HepG2 (cell line): ENCODE measurements around the gene DOC2A. TPM values are rescaled to one million over a fixed set of nuclear protein-coding genes. Genes with fewer than 3 reads are reported as not detected.

ENCODE experiments used
- ATAC-seq: fragments of 200-7000 bp; cut with Tn5 transposase; 3 replicates; pipeline ENCODE4 v1.9.1; 2020; ENCODE audit warnings: mild to moderate bottlenecking, moderate library complexity
- BruUV-seq: library from RNA; stranded (reverse); fragments of 400-500 nt; replicated peaks from 2 replicates; lab custom pipeline; 2021; lab: Mats Ljungman, UMichigan
- CTCF ChIA-PET: fragments of 300-600 bp; formaldehyde crosslinking; extraction: SDS; loops from one replicate; lab custom pipeline; 2021; ENCODE audit warnings: low total read pairs, inconsistent platforms, low intra/inter-chr PET ratio; lab: Yijun Ruan, JAX
- POLR2A ChIA-PET: fragments of 350-600 bp; sonication (Branson Sonifier 250); formaldehyde crosslinking; loops from one replicate; lab custom pipeline; 2020; ENCODE audit warnings: antibody characterized with exemption, inconsistent platforms; lab: Yijun Ruan, JAX
- DNase-seq: peaks from one replicate; pipeline ENCODE4 v3.0.0-alpha.2; 2015; ENCODE audit warnings: low spot score
- FAIRE-seq: peaks from 3 replicates; lab custom pipeline; 2011; peaks lifted over from hg19 to GRCh38; lab: Jason Lieb, UNC
- H2AFZ ChIP-seq: one replicate; pipeline ENCODE4 v1.6.1; 2011; ENCODE audit warnings: low read length, inconsistent platforms
- H3K27ac ChIP-seq: fragments of 300-600 bp; 3 replicates; pipeline ENCODE4 v1.8.0; 2011; ENCODE audit warnings: mixed run types, mild to moderate bottlenecking, mixed read lengths, low read length, inconsistent platforms; ENCODE audit not compliant: insufficient read depth; ENCODE audit errors: extremely low read length
- H3K27me3 ChIP-seq, 2 experiments: fragments of 200-600 bp in 1 of 2; 2 replicates in 1 of 2; 3 replicates in 1 of 2; pipeline versions ENCODE4 v1.6.0 to v1.8.0; 2011; ENCODE audit warnings: low read length in 2 of 2, mild to moderate bottlenecking in 2 of 2, moderate library complexity in 2 of 2, inconsistent platforms in 1 of 2; ENCODE audit not compliant: insufficient read depth in 2 of 2, control insufficient read depth in 1 of 2
- H3K36me3 ChIP-seq, 2 experiments: fragments of 200-600 bp in 1 of 2; replicated peaks in 1 of 2; 2 replicates in 1 of 2; 3 replicates in 1 of 2; pipeline versions ENCODE4 v1.5.1 to v1.8.0; 2011; ENCODE audit warnings: low read length in 2 of 2, inconsistent platforms in 1 of 2; ENCODE audit not compliant: insufficient read depth in 2 of 2, control insufficient read depth in 1 of 2
- H3K4me1 ChIP-seq: 2 replicates; pipeline ENCODE4 v1.5.1; 2012; ENCODE audit warnings: low read length, inconsistent platforms; ENCODE audit not compliant: insufficient read depth
- H3K4me2 ChIP-seq: 2 replicates; pipeline ENCODE4 v1.6.0; 2011; ENCODE audit warnings: low read depth, low read length, inconsistent platforms
- H3K4me3 ChIP-seq, 3 experiments: fragments of 200-600 bp in 1 of 3; sonication (generic), shearing (Covaris generic) in 1 of 3; replicated peaks in 1 of 3; 2 replicates each; pipeline ENCODE4 v1.5.1; 2011 to 2016; ENCODE audit warnings: low read length in 3 of 3, inconsistent platforms in 2 of 3, low read depth in 2 of 3, mild to moderate bottlenecking in 2 of 3, control low read depth in 1 of 3, mixed read lengths in 1 of 3; ENCODE audit not compliant: insufficient read depth in 1 of 3
- H3K79me2 ChIP-seq: one replicate; pipeline ENCODE4 v1.6.1; 2011; ENCODE audit warnings: low read length, inconsistent platforms; ENCODE audit not compliant: insufficient read depth
- H3K9ac ChIP-seq: 2 replicates; pipeline ENCODE4 v1.6.0; 2011; ENCODE audit warnings: mild to moderate bottlenecking, low read depth, low read length, inconsistent platforms; ENCODE audit not compliant: insufficient read depth
- H3K9me3 ChIP-seq: 2 replicates; pipeline ENCODE4 v1.5.1; 2012; ENCODE audit warnings: mild to moderate bottlenecking, low read length
- H4K20me1 ChIP-seq: 2 replicates; pipeline ENCODE4 v1.6.0; 2011; ENCODE audit warnings: inconsistent platforms, mild to moderate bottlenecking, low read length, moderate library complexity; ENCODE audit not compliant: insufficient read depth
- ADNP ChIP-seq: sonication (generic); formaldehyde crosslinking; IDR thresholded peaks from 2 replicates; pipeline ENCODE4 v1.4.0; 2020; ENCODE audit warnings: missing genetic modification reagents
- ATF7 ChIP-seq, 2 experiments: fragments of 450-650 bp in 1 of 2; sonication (generic) in 1 of 2; formaldehyde crosslinking in 1 of 2; IDR thresholded peaks; 2 replicates each; pipeline versions ENCODE4 v1.4.0 to v1.6.1; 2016 to 2020; ENCODE audit warnings: antibody characterized with exemption in 1 of 2, mild to moderate bottlenecking in 1 of 2, missing genetic modification reagents in 1 of 2
- CHCHD3 ChIP-seq: sonication (generic); formaldehyde crosslinking; IDR thresholded peaks from 2 replicates; pipeline ENCODE4 v1.8.0; 2022; ENCODE audit warnings: mild to moderate bottlenecking, missing genetic modification reagents, moderate library complexity
- GFI1 ChIP-seq: sonication (generic); formaldehyde crosslinking; IDR thresholded peaks from 2 replicates; pipeline ENCODE4 v1.5.0; 2020; ENCODE audit warnings: missing genetic modification reagents, mild to moderate bottlenecking, borderline replicate concordance
- KDM1A ChIP-seq: IDR thresholded peaks from 2 replicates; pipeline ENCODE4 v1.6.1; 2016; ENCODE audit warnings: missing compliant biosample characterization
- RCOR2 ChIP-seq: IDR thresholded peaks from 2 replicates; pipeline ENCODE4 v1.6.1; 2016; ENCODE audit warnings: missing biosample characterization, missing genetic modification reagents
- STAG1 ChIP-seq: sonication (generic); formaldehyde crosslinking; IDR thresholded peaks from 2 replicates; pipeline ENCODE4 v1.4.0; 2020; ENCODE audit warnings: missing genetic modification reagents
- STAT5B ChIP-seq: sonication (generic); formaldehyde crosslinking; IDR thresholded peaks from 2 replicates; pipeline ENCODE4 v1.4.0; 2020; ENCODE audit warnings: missing genetic modification reagents
- TARDBP ChIP-seq: sonication (generic); formaldehyde crosslinking; IDR thresholded peaks from 2 replicates; pipeline ENCODE4 v1.8.0; 2022; ENCODE audit warnings: mild to moderate bottlenecking, missing genetic modification reagents
- ZFX ChIP-seq: sonication (generic); formaldehyde crosslinking; IDR thresholded peaks from 2 replicates; pipeline ENCODE4 v1.4.0; 2020; ENCODE audit warnings: mild to moderate bottlenecking, low read depth, missing genetic modification reagents, moderate library complexity
- ZFY ChIP-seq: sonication (generic); formaldehyde crosslinking; IDR thresholded peaks from 2 replicates; pipeline ENCODE4 v1.4.0; 2020; ENCODE audit warnings: missing genetic modification reagents
- ZMYM3 ChIP-seq: sonication (generic); formaldehyde crosslinking; IDR thresholded peaks from 2 replicates; pipeline ENCODE4 v1.5.1; 2020; ENCODE audit warnings: mild to moderate bottlenecking, missing genetic modification reagents
- ZNF207 ChIP-seq: fragments of 450-650 bp; IDR thresholded peaks from 2 replicates; pipeline ENCODE4 v1.6.1; 2016; ENCODE audit warnings: antibody characterized with exemption, borderline replicate concordance
- ZNF331 ChIP-seq: sonication (generic); formaldehyde crosslinking; IDR thresholded peaks from 2 replicates; pipeline ENCODE4 v1.4.0; 2020; ENCODE audit warnings: missing genetic modification reagents
- ZNF451 ChIP-seq: sonication (generic); formaldehyde crosslinking; IDR thresholded peaks from 2 replicates; pipeline ENCODE4 v1.5.0; 2020; ENCODE audit warnings: mild to moderate bottlenecking, missing genetic modification reagents
- ZNF501 ChIP-seq: sonication (generic); formaldehyde crosslinking; IDR thresholded peaks from 2 replicates; pipeline ENCODE4 v1.5.1; 2020; ENCODE audit warnings: mild to moderate bottlenecking, moderate library complexity, missing genetic modification reagents
- ZNF629 ChIP-seq: sonication (generic); formaldehyde crosslinking; conservative IDR thresholded peaks from 2 replicates; pipeline ENCODE4 v1.5.0; 2020; ENCODE audit warnings: missing genetic modification reagents
- ZNF724P ChIP-seq: sonication (generic); formaldehyde crosslinking; IDR thresholded peaks from 2 replicates; pipeline ENCODE4 v1.8.0; 2022; ENCODE audit warnings: missing genetic modification reagents, borderline replicate concordance
- ZNF772 ChIP-seq: sonication (generic); formaldehyde crosslinking; IDR thresholded peaks from 2 replicates; pipeline ENCODE4 v1.5.0; 2020; ENCODE audit warnings: mild to moderate bottlenecking, missing genetic modification reagents
- ZSCAN20 ChIP-seq: sonication (generic); formaldehyde crosslinking; IDR thresholded peaks from 2 replicates; pipeline ENCODE4 v1.4.0; 2020; ENCODE audit warnings: missing genetic modification reagents, mild to moderate bottlenecking, borderline replicate concordance
- WGBS: methylation state at CpG from one replicate; pipeline ENCODE4 v1.1.6; 2017; ENCODE audit warnings: low lambda C conversion rate; 5-methylcytosine and 5-hydroxymethylcytosine counted together
- in situ Hi-C: cut with HindIII; loops from 2 replicates; pipeline ENCODE4 v1.10.0; 2017; ENCODE audit warnings: low pct_unique_long_range_greater_than_20kb; ENCODE audit not compliant: extremely low pct_ligation_motif_present
- intact Hi-C: fragments of 100-400 bp; cut with micrococcal nuclease; formaldehyde crosslinking; loops from one replicate; pipeline ENCODE4 v1.10.0; 2022; ENCODE audit not compliant: unreplicated experiment
- polyA plus RNA-seq, 8 experiments: library from polyadenylated mRNA; depleted of rRNA in 3 of 8; stranded (reverse) in 7 of 8; unstranded in 1 of 8; fragments of >200 nt; fragmentation: Illumina TruSeq in 4 of 8; extraction: Trizol in 4 of 8; gene quantifications; 2 replicates each; pipeline versions ENCODE4 v1.2.1 to v1.2.3, GENCODE V29; 2011 to 2016; ENCODE audit warnings: low read depth in 4 of 8, missing spikeins in 1 of 8, mixed read lengths in 1 of 8; ENCODE audit not compliant: insufficient read depth in 1 of 8
- total RNA-seq, 5 experiments: library from RNA; depleted of rRNA; stranded (reverse); fragments of >200 nt; fragmentation: Illumina TruSeq; extraction: Trizol; gene quantifications; 2 replicates each; pipeline ENCODE4 v1.2.3, GENCODE V29; 2016; ENCODE audit warnings: low read depth in 1 of 5
- TF ChIP-seq, protein P1 (sequence below): sonication (generic); formaldehyde crosslinking; IDR thresholded peaks from 2 replicates; pipeline ENCODE4 v1.9.0; 2021; ENCODE audit warnings: missing genetic modification reagents, borderline replicate concordance
- TF ChIP-seq, protein P2 (sequence below): sonication (generic); formaldehyde crosslinking; IDR thresholded peaks from 2 replicates; pipeline ENCODE4 v1.5.1; 2020; ENCODE audit warnings: missing genetic modification reagents, mild to moderate bottlenecking, borderline replicate concordance

Gene DOC2A
- total and polyA plus RNA-seq, 2 of the 13 experiments (the other 11 are each of a cell fraction or from before 2014, with no cell fraction given) = 0.15 to 0.55 TPM

DNA sequence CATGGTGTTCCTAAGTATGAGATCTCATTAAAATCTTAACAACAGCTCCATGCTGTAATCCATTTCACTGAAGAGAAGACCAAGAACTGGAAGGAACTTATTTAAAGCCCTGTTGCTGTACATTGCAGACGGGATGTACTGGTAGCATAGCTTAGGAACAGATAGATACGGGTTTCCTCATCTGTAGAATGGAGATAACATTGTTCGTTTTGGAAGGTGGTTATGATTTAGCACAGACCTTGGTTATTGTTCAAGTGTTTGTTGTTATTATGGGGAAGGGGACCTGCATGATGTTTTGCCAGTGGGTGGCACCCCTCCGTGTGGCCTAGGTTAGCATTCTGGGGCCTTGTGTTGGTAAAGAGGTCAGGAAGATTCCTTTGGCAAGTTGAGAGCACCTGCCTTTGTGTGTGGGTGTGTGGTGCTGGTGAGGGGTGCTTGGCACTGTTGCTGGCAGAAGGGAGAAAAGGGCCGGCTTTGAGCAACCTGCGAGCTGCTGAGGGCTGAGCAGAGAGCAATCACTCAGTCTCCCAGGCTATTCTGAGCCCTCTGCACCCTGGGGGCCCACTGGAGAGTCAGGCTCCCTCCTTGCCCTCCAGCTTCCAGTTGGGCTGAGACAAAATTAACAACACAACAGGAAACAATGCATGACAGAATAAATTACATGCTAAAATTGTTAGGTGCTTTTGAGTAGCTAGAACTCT lies 34.9 kb downstream of the DOC2A start (continued):
- peak; percentile 37; the same call in 1 of the 2 replicates for TF ChIP-seq ZFX (CRISPR knock-in tag)
- TF ChIP-seq ZNF629 (CRISPR knock-in tag) = 0 out of 2 replicates have a peak, but pooled peaks have one; percentile 21
- no peak for TF ChIP-seq ZNF772 (CRISPR knock-in tag)
- TF ChIP-seq, protein P1, sequence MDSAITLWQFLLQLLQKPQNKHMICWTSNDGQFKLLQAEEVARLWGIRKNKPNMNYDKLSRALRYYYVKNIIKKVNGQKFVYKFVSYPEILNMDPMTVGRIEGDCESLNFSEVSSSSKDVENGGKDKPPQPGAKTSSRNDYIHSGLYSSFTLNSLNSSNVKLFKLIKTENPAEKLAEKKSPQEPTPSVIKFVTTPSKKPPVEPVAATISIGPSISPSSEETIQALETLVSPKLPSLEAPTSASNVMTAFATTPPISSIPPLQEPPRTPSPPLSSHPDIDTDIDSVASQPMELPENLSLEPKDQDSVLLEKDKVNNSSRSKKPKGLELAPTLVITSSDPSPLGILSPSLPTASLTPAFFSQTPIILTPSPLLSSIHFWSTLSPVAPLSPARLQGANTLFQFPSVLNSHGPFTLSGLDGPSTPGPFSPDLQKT (CRISPR knock-in tag) = no peak
- TF ChIP-seq ZFY (CRISPR knock-in tag) = peak; percentile 32; the same call in 1 of the 2 replicates
- TF ChIP-seq, protein P2, sequence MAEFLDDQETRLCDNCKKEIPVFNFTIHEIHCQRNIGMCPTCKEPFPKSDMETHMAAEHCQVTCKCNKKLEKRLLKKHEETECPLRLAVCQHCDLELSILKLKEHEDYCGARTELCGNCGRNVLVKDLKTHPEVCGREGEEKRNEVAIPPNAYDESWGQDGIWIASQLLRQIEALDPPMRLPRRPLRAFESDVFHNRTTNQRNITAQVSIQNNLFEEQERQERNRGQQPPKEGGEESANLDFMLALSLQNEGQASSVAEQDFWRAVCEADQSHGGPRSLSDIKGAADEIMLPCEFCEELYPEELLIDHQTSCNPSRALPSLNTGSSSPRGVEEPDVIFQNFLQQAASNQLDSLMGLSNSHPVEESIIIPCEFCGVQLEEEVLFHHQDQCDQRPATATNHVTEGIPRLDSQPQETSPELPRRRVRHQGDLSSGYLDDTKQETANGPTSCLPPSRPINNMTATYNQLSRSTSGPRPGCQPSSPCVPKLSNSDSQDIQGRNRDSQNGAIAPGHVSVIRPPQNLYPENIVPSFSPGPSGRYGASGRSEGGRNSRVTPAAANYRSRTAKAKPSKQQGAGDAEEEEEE = no peak
- TF ChIP-seq ZSCAN20 = no peak
- peak; percentile 16; the same call in 1 of the 2 replicates for TF ChIP-seq ZNF331 (CRISPR knock-in tag)
- TF ChIP-seq TARDBP (CRISPR knock-in tag) = 0 out of 2 replicates have a peak, but pooled peaks have one; percentile 11

DNA sequence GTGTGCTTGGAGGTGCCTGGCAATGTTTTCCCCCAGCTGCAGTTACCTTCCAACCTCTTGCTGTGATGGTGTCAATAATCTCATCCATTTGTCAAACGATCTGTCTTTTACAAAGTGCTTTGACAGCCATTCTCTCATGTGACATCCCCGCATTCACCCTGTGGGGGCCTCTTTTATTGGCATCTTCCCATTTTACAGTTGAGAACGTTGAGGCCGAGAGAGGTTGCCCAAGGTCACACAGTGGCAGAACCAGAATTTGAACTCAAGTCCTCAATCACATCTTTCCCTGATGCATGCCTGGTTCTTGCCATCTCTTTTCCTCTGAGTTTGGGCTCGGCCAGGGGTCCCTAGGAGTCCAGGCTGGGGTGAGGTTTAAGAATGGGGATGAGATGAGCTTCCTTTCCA lies 35.7 kb downstream of the DOC2A start:
- BruUV-seq = no TSS peak
- in situ Hi-C loops (no loop called here), intact Hi-C loops (no loop called here)
- no peak for ATAC-seq
- no peak for DNase-seq
- H3K27me3 ChIP-seq = no peaks in the 10 kb centered on the region; a peak in 1 of 5 replicates
- H3K79me2 ChIP-seq = peaks cover 38% of the 10 kb centered on the region
- 64% methylated on average over 5 of the region's 5 CpGs for WGBS
- no peak overlapping the region for H2AFZ ChIP-seq
- peaks cover 23% of the 10 kb centered on the region for H4K20me1 ChIP-seq
- peaks cover 25 to 35% of the 10 kb centered on the region in 2 experiments for H3K36me3 ChIP-seq
- H3K4me1 ChIP-seq = peaks cover 30% of the 10 kb centered on the region
- POLR2A ChIA-PET = interaction anchor here (1.4 to 4.7 kb wide), 4 partner anchors 13 to 75 kb away, joined by 4 to 47 read pairs (median 42); partner anchors contain the start of genes ASPHD1, KCTD13, SEZ6L2 and TMEM219
- peak overlapping the region; percentile 93 for H3K4me2 ChIP-seq
- H3K4me3 ChIP-seq = peak overlapping the region; percentile 86 to 99 (median 91)
- H3K27ac ChIP-seq = peak overlapping the region; percentile 72
- H3K9ac ChIP-seq = peak overlapping the region; percentile 89
- FAIRE-seq = no peak
- no peaks in the 10 kb centered on the region for H3K9me3 ChIP-seq
- CTCF ChIA-PET = no interaction called here
- TF ChIP-seq CHCHD3 (CRISPR knock-in tag) (peak; percentile 87; the same call in 1 of the 2 replicates), STAG1 (CRISPR knock-in tag) (no peak), ATF7 (IDR thresholded peaks at IDR 0.05) (no peak), ATF7 (CRISPR knock-in tag; IDR thresholded peaks at IDR 0.05) (no peak), ZMYM3 (CRISPR knock-in tag) (peak; percentile 97), KDM1A (CRISPR knock-in tag) (peak; percentile 70), ZNF724P (CRISPR knock-in tag) (peak; percentile 25; the same call in 1 of the 2 replicates), RCOR2 (CRISPR knock-in tag) (peak; percentile 83), GFI1 (CRISPR knock-in tag) (0 out of 2 replicates have a peak, but pooled peaks have one; percentile 15), ZNF451 (no peak), STAT5B (CRISPR knock-in tag) (no peak), ZNF629 (CRISPR knock-in tag) (peak; percentile 99), ZNF207 (0 out of 2 replicates have a peak, but pooled peaks have one; percentile 11), ZNF501 (CRISPR knock-in tag) (0 out of 2 replicates have a peak, but pooled peaks have one; percentile 34), ADNP (CRISPR knock-in tag) (0 out of 2 replicates have a peak, but pooled peaks have one; percentile 27)
